Hepatocyte (in vitro differentiated cells): ENCODE results near the gene COL5A1.

ENCODE experiments used
- CTCF ChIP-seq: fragments of 200-600 bp; sonication (generic); IDR thresholded peaks from 2 replicates; pipeline ENCODE4 v1.5.1; 2016; ENCODE audit warnings: antibody characterized with exemption, mild to moderate bottlenecking; ENCODE audit not compliant: poor library complexity
- EZH2 ChIP-seq: fragments of 200-600 bp; sonication (generic); IDR thresholded peaks from 2 replicates; pipeline ENCODE4 v1.6.1; 2016; ENCODE audit warnings: antibody characterized with exemption, mild to moderate bottlenecking, borderline replicate concordance
- EZH2phosphoT487 ChIP-seq: fragments of 200-600 bp; sonication (generic); IDR thresholded peaks from one replicate; pipeline ENCODE4 v1.6.1; 2018; ENCODE audit warnings: antibody characterized with exemption, mild to moderate bottlenecking, low read depth, moderate library complexity; ENCODE audit not compliant: unreplicated experiment, severe bottlenecking

- TF ChIP-seq CTCF, result no peak
- no peak for TF ChIP-seq EZH2
- TF ChIP-seq EZH2phosphoT487, result no peak
These were observed 221.8 kb downstream of the COL5A1 start for GRCh38 chr9:134863306-134863902.
